DMS79 treated with DMSO at 0.1 percent for 48 hours (cell line): ENCODE results near the gene ATF1.
"Not testable (repeated sequence)": the region's sequence is repeated elsewhere in the genome, so short reads cannot be mapped to it uniquely, and the experiment has no call there.

Source experiments
- DNase-seq: peaks from one replicate; lab custom pipeline; 2025; lab: John Stamatoyannopoulos, UW

The ATF1 gene

GRCh38 chr12:50803230-50803875 lies 39.5 kb downstream of the ATF1 start:
- no peak for DNase-seq

- DNase-seq: no peak
These were observed 42.3 kb downstream of the ATF1 start for GRCh38 chr12:50806176-50806575.

- DNase-seq: not testable (repeated sequence)
These were observed 45.2 kb downstream of the ATF1 start for GRCh38 chr12:50809131-50809530.

GRCh38 chr12:50814921-50815320 lies 51.0 kb downstream of the ATF1 start:
- not testable (repeated sequence) for DNase-seq

GRCh38 chr12:50820177-50820576 lies 56.3 kb downstream of the ATF1 start:
- no peak for DNase-seq

- no peak for DNase-seq
These were observed 58.2 kb downstream of the ATF1 start for GRCh38 chr12:50822082-50822481.

- DNase-seq: not testable (repeated sequence)
These were observed 59.8 kb downstream of the ATF1 start for GRCh38 chr12:50823724-50824123.

GRCh38 chr12:50824914-50825313 lies 61.0 kb downstream of the ATF1 start:
- no peak for DNase-seq

GRCh38 chr12:50825372-50825838 lies 61.5 kb downstream of the ATF1 start:
- peak; percentile 31 for DNase-seq

GRCh38 chr12:50828121-50828520 lies 64.2 kb downstream of the ATF1 start:
- DNase-seq: no peak

- DNase-seq: no peak
These were observed 65.0 kb downstream of the ATF1 start for GRCh38 chr12:50828886-50829285.

GRCh38 chr12:50833801-50834200 lies 69.9 kb downstream of the ATF1 start:
- not testable (repeated sequence) for DNase-seq

GRCh38 chr12:50839042-50839441 lies 75.1 kb downstream of the ATF1 start:
- no peak for DNase-seq

- no peak for DNase-seq
These were observed 77.0 kb downstream of the ATF1 start for GRCh38 chr12:50840809-50841487.

GRCh38 chr12:50841716-50842531 lies 78.0 kb downstream of the ATF1 start:
- DNase-seq: no peak

- DNase-seq: no peak
These were observed 79.0 kb downstream of the ATF1 start, which contains the start of gene TMPRSS12 for GRCh38 chr12:50842637-50843493. TMPRSS12 (plus strand) TSS chr12:50842926; CDS start chr12:50842965, 39 bp downstream.

- no peak for DNase-seq
These were observed 81.2 kb downstream of the ATF1 start for GRCh38 chr12:50845021-50845647.

GRCh38 chr12:50848963-50849362 lies 85.1 kb downstream of the ATF1 start:
- DNase-seq: no peak

- DNase-seq: not testable (repeated sequence)
These were observed 91.3 kb downstream of the ATF1 start for GRCh38 chr12:50855218-50855617.

GRCh38 chr12:50855679-50856078 lies 91.8 kb downstream of the ATF1 start:
- DNase-seq: not testable (repeated sequence)
